SHP77 treated with DMSO at 0.1 percent for 48 hours (cell line): ENCODE measurements around the gene PIK3R6.

Experiments
- DNase-seq: peaks from one replicate; lab custom pipeline; 2025; lab: John Stamatoyannopoulos, UW

The PIK3R6 gene

GRCh38 chr17:8793649-8794048, 73.8 kb downstream of the PIK3R6 start:
- DNase-seq, result no peak

GRCh38 chr17:8792646-8793045, 74.8 kb downstream of the PIK3R6 start:
- DNase-seq, result no peak

- no peak for DNase-seq
Observed at GRCh38 chr17:8791910-8792270, 75.6 kb downstream of the PIK3R6 start.

GRCh38 chr17:8791248-8791909, 76.1 kb downstream of the PIK3R6 start:
- no peak for DNase-seq

- DNase-seq, result no peak
Observed at GRCh38 chr17:8789743-8790142, 77.7 kb downstream of the PIK3R6 start.

GRCh38 chr17:8788998-8789397, 78.5 kb downstream of the PIK3R6 start:
- no peak for DNase-seq

- peak; percentile 37 for DNase-seq
Observed at GRCh38 chr17:8785547-8786413, 81.7 kb downstream of the PIK3R6 start.

- DNase-seq, result no peak
Observed at GRCh38 chr17:8782176-8782575, 85.3 kb downstream of the PIK3R6 start.

GRCh38 chr17:8781776-8782175, 85.7 kb downstream of the PIK3R6 start:
- no peak for DNase-seq

GRCh38 chr17:8776881-8777280, 90.6 kb downstream of the PIK3R6 start:
- no peak for DNase-seq

- no peak for DNase-seq
Observed at GRCh38 chr17:8776248-8776647, 91.2 kb downstream of the PIK3R6 start.

GRCh38 chr17:8766731-8767130, 100.7 kb downstream of the PIK3R6 start:
- no peak for DNase-seq

- DNase-seq, result no peak
Observed at GRCh38 chr17:8762012-8762411, 105.5 kb downstream of the PIK3R6 start.

GRCh38 chr17:8758137-8758596, 109.3 kb downstream of the PIK3R6 start, which contains the start of gene SPDYE4:
Gene SPDYE4, minus strand, starts transcription at chr17:8758546. Its CDS starts 164 bp downstream, at chr17:8758382.
- DNase-seq, result no peak

- DNase-seq, result no peak
Observed at GRCh38 chr17:8757189-8757588, 110.3 kb downstream of the PIK3R6 start.

GRCh38 chr17:8755590-8756255, 111.8 kb downstream of the PIK3R6 start:
- DNase-seq, result no peak

GRCh38 chr17:8754890-8755289, 112.6 kb downstream of the PIK3R6 start:
- DNase-seq, result no peak

GRCh38 chr17:8753976-8754440, 113.5 kb downstream of the PIK3R6 start:
- DNase-seq, result peak; percentile 37

GRCh38 chr17:8753136-8753975, 114.1 kb downstream of the PIK3R6 start:
- DNase-seq, result no peak
